Endometrium (tissue), 2 donors: ENCODE measurements around the gene NCAPG2.

ENCODE experiments used
- FAIRE-seq: peaks from 2 replicates; lab custom pipeline; 2012; peaks lifted over from hg19 to GRCh38; lab: Jason Lieb, UNC
- donor health status: control.
- donor health status: control.

NCAPG2 gene

GRCh38 chr7:158704524-158705233 lies at the start of gene NCAPG2:
Gene NCAPG2, minus strand, starts transcription at chr7:158704804. Its CDS starts 2,905 bp downstream, at chr7:158701899.
- FAIRE-seq: no peak

- FAIRE-seq: no peak
Measured at GRCh38 chr7:158753900-158754299, 49.3 kb upstream of the NCAPG2 start.

DNA sequence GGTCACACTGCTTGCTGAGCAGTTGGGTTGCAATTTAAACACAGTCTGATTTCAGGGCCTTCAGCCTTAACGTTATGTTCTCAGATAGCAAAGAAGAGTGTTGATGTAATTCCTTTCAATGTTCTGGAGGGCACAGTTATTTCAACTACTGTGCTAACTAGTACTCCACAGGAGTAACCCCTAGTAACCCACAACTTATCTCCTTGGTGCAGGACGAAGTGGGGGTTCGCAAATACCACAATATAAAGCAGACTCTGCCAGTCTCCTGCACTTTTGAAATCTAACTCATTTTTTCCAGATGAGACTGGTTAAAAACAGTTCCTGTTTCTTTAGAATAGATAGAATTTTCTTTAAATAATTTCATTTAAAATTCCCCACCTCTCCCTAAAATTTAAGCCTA lies 47.1 kb upstream of the NCAPG2 start:
- FAIRE-seq: no peak

DNA sequence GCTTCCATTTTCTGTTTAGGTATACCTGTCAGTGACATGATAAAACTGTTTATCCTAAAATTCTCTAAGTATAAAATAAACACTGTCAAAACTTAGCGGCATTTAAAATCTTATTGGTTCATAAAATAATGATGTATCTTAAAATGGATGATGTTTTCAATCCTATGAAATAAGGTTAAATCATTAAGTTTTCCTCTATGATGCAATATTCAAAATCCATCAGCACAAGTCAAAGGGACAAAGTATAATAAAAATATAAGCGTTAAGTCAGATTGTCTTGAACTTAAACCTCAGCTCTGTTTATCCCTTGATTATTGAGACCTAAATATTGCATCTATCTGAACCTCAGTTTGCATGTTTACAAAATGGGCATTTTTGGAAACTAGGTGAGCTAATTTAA lies 46.6 kb upstream of the NCAPG2 start:
- FAIRE-seq: no peak

DNA sequence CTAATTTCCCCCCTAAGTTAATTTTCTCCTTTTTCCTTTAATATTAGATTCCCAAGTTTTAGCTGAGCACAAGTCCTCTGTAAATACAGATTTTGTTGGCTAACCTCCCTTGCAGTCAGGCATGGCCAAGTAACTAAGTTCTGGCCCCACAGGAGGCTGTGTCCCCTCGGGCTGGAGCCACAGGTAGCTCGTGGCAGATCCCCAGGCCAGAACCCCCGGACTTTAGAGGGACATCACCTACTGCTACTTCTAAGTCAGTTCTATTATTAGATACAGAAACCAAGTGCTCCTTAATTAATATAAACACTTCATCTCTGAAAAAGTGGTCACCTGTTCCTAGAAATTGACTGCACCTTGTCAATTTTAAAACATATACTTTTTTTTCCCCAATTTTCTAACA lies 46.1 kb upstream of the NCAPG2 start:
- FAIRE-seq: no peak

- no peak for FAIRE-seq
Measured at GRCh38 chr7:158749396-158749795, 44.8 kb upstream of the NCAPG2 start.

- no peak for FAIRE-seq
Measured at GRCh38 chr7:158748335-158748734, 43.7 kb upstream of the NCAPG2 start.

DNA sequence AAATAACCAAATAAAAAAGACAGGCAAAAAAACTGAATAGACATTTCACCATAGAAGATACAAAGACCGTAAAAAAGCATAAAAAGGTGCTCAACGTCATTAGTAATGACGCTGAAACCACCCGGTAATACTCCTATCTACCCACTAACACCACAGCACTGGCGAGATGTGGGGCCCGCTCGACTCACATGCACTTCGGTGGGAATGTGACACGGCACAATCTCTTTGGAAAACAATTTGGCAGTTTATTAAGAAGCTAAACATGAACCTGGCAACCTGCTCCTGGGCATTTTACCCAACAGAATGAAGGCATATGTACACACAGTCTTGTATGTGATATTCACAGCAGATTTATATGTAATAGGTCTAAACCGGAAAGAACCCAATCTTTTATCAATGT lies 42.8 kb upstream of the NCAPG2 start:
- FAIRE-seq: no peak

DNA sequence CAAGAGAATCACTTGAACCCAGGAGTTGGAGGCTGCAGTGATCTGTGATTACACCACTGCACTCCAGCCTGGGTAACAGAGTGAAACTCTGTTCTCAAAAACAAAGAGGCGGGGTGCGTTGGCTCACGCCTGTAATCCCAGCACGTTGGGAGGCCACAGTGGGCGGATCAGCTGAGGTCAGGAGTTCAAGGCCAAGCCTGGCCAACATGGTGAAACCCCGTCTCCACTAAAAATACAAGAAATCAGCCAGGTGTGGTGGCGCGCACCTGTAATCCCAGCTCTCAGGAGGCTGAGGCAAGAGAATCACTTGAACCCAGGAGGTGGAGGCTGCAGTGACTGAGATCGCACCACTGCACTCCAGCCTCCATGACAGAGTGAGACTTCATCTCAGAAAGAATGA lies 42.4 kb upstream of the NCAPG2 start:
- FAIRE-seq: no peak

- no peak for FAIRE-seq
Measured at GRCh38 chr7:158745057-158745715, 40.6 kb upstream of the NCAPG2 start.

- no peak for FAIRE-seq
Measured at GRCh38 chr7:158744070-158744469, 39.5 kb upstream of the NCAPG2 start.

GRCh38 chr7:158743219-158743618 lies 38.6 kb upstream of the NCAPG2 start:
- FAIRE-seq: no peak

GRCh38 chr7:158742065-158742821 lies 37.6 kb upstream of the NCAPG2 start:
- FAIRE-seq: no peak

GRCh38 chr7:158741294-158741666 lies 36.7 kb upstream of the NCAPG2 start:
- FAIRE-seq: no peak

DNA sequence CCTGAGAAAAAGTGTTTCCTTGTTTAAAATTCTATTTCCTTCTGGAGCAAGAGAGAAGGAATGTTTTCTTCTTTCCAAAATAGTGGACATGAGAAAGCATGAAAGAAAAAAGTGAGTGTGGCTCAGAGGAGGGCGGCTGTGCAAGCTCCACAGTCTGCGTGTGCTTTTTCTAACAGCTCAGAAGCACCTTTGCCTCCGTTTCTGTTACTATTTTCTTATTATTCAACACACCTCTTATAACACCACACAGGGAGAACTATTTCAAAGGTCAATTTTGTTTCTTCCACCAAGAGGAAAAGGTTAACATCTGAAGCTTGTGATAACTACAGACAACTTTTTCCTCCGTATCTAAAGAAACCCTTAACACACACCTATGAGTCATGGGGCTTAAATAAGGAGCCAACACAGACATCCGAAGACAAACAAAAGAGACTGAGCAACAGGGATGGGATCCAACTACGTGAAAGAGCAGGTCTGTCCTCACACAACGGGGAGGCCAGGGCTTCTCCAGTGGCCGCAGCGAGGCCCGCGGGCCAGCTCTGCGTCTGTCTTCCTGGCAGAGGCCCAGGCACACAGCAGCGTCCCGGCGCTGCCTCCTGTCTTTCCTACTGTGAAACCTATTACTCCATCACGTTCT lies 36.2 kb upstream of the NCAPG2 start:
- FAIRE-seq: no peak

DNA sequence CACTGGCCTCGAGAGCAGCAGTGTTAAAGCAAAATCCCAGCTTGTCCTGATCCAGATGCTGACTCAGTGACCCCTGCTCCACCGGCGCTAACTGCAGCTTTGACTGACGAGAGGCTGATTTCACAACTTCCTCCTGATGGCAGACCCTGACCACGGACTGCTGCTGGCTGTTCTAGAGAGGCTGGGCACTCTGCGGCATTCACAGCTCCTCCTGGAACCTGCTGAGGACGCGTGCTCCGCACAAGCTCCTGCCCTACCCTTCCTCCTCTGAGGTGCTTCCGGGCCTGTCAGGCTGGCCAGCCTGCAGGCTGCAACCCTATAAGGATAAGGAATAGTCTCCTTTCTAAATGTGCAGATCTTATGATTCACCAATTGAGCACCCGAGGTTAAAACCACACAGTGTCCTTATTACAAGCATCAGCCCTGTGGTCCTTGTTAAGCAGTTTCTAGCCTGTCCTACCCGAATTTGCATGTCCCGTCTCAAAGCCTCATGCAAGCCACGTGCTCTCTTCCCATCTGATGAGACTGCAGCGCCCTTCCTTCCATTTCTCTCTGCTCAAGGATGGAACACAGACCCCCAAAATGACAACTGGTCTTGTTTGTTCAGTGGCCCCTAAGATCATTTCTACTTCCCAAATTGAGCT lies 35.5 kb upstream of the NCAPG2 start:
- no peak for FAIRE-seq

GRCh38 chr7:158738841-158739240 lies 34.2 kb upstream of the NCAPG2 start:
- no peak for FAIRE-seq

GRCh38 chr7:158737064-158737695 lies 32.6 kb upstream of the NCAPG2 start:
- no peak for FAIRE-seq

GRCh38 chr7:158735935-158736334 lies 31.3 kb upstream of the NCAPG2 start:
- FAIRE-seq: no peak

DNA sequence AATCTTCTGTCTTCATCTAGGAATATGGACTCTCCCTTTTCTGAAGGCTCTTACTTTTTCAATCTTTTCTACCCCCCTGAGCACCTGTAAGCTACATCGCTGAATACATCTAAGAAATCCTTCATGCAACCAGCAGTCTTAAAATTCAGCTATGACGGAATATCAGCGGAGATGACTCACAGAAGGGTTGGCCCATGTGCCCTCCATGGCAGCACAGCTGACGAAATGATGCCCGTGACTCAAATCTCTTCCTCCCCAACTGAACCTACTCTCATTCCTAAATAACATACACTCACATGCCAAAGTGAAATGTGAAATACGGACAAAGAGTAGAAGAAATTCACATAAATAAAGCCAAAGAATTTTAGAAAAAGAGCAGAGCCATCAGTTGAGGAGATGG lies 30.3 kb upstream of the NCAPG2 start:
- no peak for FAIRE-seq

DNA sequence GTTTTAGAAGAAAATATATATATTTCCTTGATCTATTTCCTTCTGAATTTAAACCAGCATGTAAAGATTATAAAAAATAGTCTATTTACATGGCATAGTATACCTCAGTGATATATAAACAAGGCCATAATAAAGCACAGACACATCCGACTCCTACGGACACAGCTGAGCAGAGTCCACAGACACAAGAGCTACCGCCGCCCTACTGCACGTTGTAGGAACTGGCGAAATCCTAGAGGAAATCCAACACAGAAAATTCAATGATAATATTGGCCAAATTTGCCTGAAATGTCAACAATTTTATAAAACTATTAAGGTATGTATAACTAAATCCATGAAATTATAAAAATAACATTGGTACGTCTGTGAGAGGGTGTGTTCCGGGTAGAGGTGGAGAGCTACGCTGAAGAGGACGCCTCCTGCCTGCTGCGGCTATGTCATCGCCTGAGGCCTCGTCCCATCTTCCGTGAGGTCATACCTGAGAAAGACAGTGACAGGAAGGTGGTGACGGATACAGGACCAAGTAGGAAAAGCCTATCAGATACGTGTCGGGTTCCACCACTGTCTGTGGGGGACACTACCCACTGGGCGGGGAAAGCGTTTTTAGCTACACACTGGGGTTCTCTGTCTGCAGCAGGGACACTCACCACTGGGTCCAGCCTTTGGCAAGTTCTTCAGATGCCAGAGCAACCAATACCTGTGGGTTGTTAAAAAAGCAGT lies 29.3 kb upstream of the NCAPG2 start:
- FAIRE-seq: no peak
